GM12878 (cell line): ENCODE data around the gene ARSJ. TPM values are rescaled to one million over a fixed set of nuclear protein-coding genes. Genes with fewer than 3 reads are reported as not detected.

Experiments
- ATAC-seq: fragments of 200-7000 bp; cut with Tn5 transposase; 3 replicates; pipeline ENCODE4 v1.9.1; 2020; ENCODE audit warnings: mild to moderate bottlenecking, moderate library complexity
- BruUV-seq: library from RNA; stranded (reverse); fragments of 400-500 nt; replicated peaks from 2 replicates; lab custom pipeline; 2021; lab: Mats Ljungman, UMichigan
- CTCF ChIA-PET: fragments of 300-600 bp; sonication (Branson Sonifier 250); formaldehyde crosslinking; extraction: SDS; loops from one replicate; lab custom pipeline; 2021; ENCODE audit warnings: inconsistent platforms; lab: Yijun Ruan, JAX
- POLR2A ChIA-PET: fragments of 350-600 bp; formaldehyde crosslinking; extraction: SDS; loops from one replicate; lab custom pipeline; 2021; ENCODE audit warnings: inconsistent platforms; lab: Charles Lee
- RAD21 ChIA-PET: fragments of 300-600 bp; sonication (Branson Sonifier 250); formaldehyde crosslinking; loops from one replicate; lab custom pipeline; 2023; ENCODE audit warnings: antibody characterized with exemption; ENCODE audit not compliant: unreplicated experiment; lab: Charles Lee
- SMC1A ChIA-PET: fragments of 300-600 bp; sonication (Branson Sonifier 250); formaldehyde crosslinking; loops from one replicate; lab custom pipeline; 2023; ENCODE audit not compliant: unreplicated experiment, uncharacterized antibody; lab: Charles Lee
- DNase-seq: peaks from one replicate; pipeline ENCODE4 v3.0.0-alpha.2; 2011; ENCODE audit warnings: low read depth, low spot score
- FAIRE-seq: peaks from 3 replicates; lab custom pipeline; 2011; peaks lifted over from hg19 to GRCh38; lab: Jason Lieb, UNC
- H2AFZ ChIP-seq: 2 replicates; pipeline ENCODE4 v1.6.0; 2011; ENCODE audit warnings: low read depth, low read length, control low read depth; ENCODE audit not compliant: control insufficient read depth
- H3K27ac ChIP-seq: 2 replicates; pipeline ENCODE4 v1.5.1; 2011; ENCODE audit warnings: control low read depth; ENCODE audit not compliant: control insufficient read depth, insufficient read depth
- H3K27me3 ChIP-seq, 2 experiments: replicated peaks in 1 of 2; 2 replicates each; pipeline versions ENCODE4 v1.6.0 to v1.6.1; 2011; ENCODE audit warnings: low read length in 1 of 2; ENCODE audit not compliant: control insufficient read depth in 2 of 2, insufficient read depth in 2 of 2
- H3K36me3 ChIP-seq, 2 experiments: 2 replicates each; pipeline ENCODE4 v1.5.1; 2011; ENCODE audit warnings: low read length in 1 of 2; ENCODE audit not compliant: control insufficient read depth in 2 of 2, insufficient read depth in 2 of 2
- H3K4me1 ChIP-seq: 2 replicates; pipeline ENCODE4 v1.6.1; 2011; ENCODE audit warnings: mild to moderate bottlenecking, low read length, moderate library complexity, mixed read lengths; ENCODE audit not compliant: control insufficient read depth, insufficient read depth
- H3K4me2 ChIP-seq: 2 replicates; pipeline ENCODE4 v1.6.0; 2011; ENCODE audit warnings: control low read depth; ENCODE audit not compliant: control insufficient read depth, insufficient read depth
- H3K4me3 ChIP-seq: fragments of 200-600 bp; sonication (generic); 2 replicates; pipeline ENCODE4 v1.5.1; 2016
- H3K79me2 ChIP-seq: 2 replicates; pipeline ENCODE4 v1.6.0; 2011; ENCODE audit warnings: low read length; ENCODE audit not compliant: control insufficient read depth, insufficient read depth
- H3K9ac ChIP-seq: 2 replicates; pipeline ENCODE4 v1.8.0; 2011; ENCODE audit warnings: low read length, control low read depth, mixed read lengths; ENCODE audit not compliant: control insufficient read depth, insufficient read depth
- H3K9me3 ChIP-seq: replicated peaks from 3 replicates; pipeline ENCODE4 v1.5.1; 2011; ENCODE audit warnings: mild to moderate bottlenecking, low read length; ENCODE audit not compliant: control insufficient read depth, insufficient read depth
- H4K20me1 ChIP-seq: 2 replicates; pipeline ENCODE4 v1.6.0; 2011; ENCODE audit not compliant: control insufficient read depth, insufficient read depth
- BCL3 ChIP-seq: IDR thresholded peaks from 2 replicates; pipeline ENCODE4 v1.6.1; 2011; ENCODE audit warnings: borderline replicate concordance, low read depth, mild to moderate bottlenecking, moderate library complexity, low read length; ENCODE audit not compliant: insufficient read depth, poor library complexity, severe bottlenecking
- CHD4 ChIP-seq: fragments of 200-600 bp; sonication (generic); IDR thresholded peaks from 2 replicates; pipeline ENCODE4 v1.6.1; 2016; ENCODE audit warnings: mild to moderate bottlenecking
- FOXK2 ChIP-seq: fragments of 450-650 bp; IDR thresholded peaks from 2 replicates; pipeline ENCODE4 v1.6.1; 2017; ENCODE audit warnings: mild to moderate bottlenecking, moderate library complexity
- MYC ChIP-seq: IDR thresholded peaks from 2 replicates; pipeline ENCODE4 v1.6.1; 2011; ENCODE audit warnings: mild to moderate bottlenecking, low read length, moderate library complexity, inconsistent platforms; ENCODE audit not compliant: insufficient read depth, insufficient replicate concordance, insufficient read length, severe bottlenecking
- POLR2A ChIP-seq: IDR thresholded peaks from 2 replicates; pipeline ENCODE4 v1.6.1; 2011; ENCODE audit warnings: low read depth, mild to moderate bottlenecking, low read length
- RBBP5 ChIP-seq: fragments of 200-600 bp; sonication (generic); conservative IDR thresholded peaks from 2 replicates; pipeline ENCODE4 v1.6.1; 2016
- RFX5 ChIP-seq: IDR thresholded peaks from 2 replicates; pipeline ENCODE4 v1.6.1; 2011; ENCODE audit warnings: low read depth, low read length, improper control_type of control experiment
- SKIL ChIP-seq: fragments of 450-650 bp; IDR thresholded peaks from 2 replicates; pipeline ENCODE4 v1.6.1; 2017; ENCODE audit warnings: mild to moderate bottlenecking, low read depth, inconsistent platforms; ENCODE audit not compliant: poor library complexity, severe bottlenecking
- ZBTB40 ChIP-seq: fragments of 450-650 bp; IDR thresholded peaks from 2 replicates; pipeline ENCODE4 v1.6.1; 2016; ENCODE audit warnings: mild to moderate bottlenecking, moderate library complexity, borderline replicate concordance
- ZNF24 ChIP-seq: fragments of 450-650 bp; IDR thresholded peaks from 2 replicates; pipeline ENCODE4 v1.6.1; 2017; ENCODE audit warnings: antibody characterized with exemption, mild to moderate bottlenecking
- ZNF274 ChIP-seq: IDR thresholded peaks from one replicate; pipeline ENCODE4 v1.8.0; 2011; ENCODE audit not compliant: insufficient read length, insufficient read depth
- WGBS: methylation state at CpG from one replicate; pipeline ENCODE4 v1.1.6; 2016; ENCODE audit warnings: low lambda C conversion rate; ENCODE audit not compliant: insufficient replicate concordance, insufficient coverage; ENCODE audit errors: missing lambda C conversion rate; 5-methylcytosine and 5-hydroxymethylcytosine counted together
- in situ Hi-C: fragments of 300-500 bp; cut with MboI; formaldehyde crosslinking; loops from 9 replicates; pipeline ENCODE4 v1.14.3; 2018; ENCODE audit warnings: mixed read lengths
- intact Hi-C: fragments of 100-400 bp; cut with micrococcal nuclease; formaldehyde crosslinking; loops from one replicate; pipeline ENCODE4 v1.14.2; 2022; ENCODE audit not compliant: unreplicated experiment
- polyA plus RNA-seq, 11 experiments: library from polyadenylated mRNA; depleted of rRNA in 4 of 11; unstranded in 6 of 11; stranded (reverse) in 5 of 11; fragments of >200 nt; fragmentation: Nextera tagmentation in 4 of 11; fragmentation: Illumina TruSeq in 1 of 11; extraction: Ambion mirVana in 4 of 11; extraction: Trizol in 1 of 11; gene quantifications; 1 replicate in 1 of 11; 2 replicates in 10 of 11; pipeline versions ENCODE4 v1.2.1 to v1.2.3, GENCODE V29; 2011 to 2016; ENCODE audit warnings: inconsistent platforms in 2 of 11, missing spikeins in 2 of 11, low read depth in 1 of 11
- total RNA-seq, 4 experiments: library from RNA; depleted of rRNA in 3 of 4; stranded (reverse); fragments of >200 nt in 3 of 4; fragmentation: Illumina TruSeq in 1 of 4; extraction: Trizol in 1 of 4; gene quantifications; 2 replicates each; pipeline versions ENCODE4 v1.2.1 to v1.2.3, GENCODE V29; 2013 to 2021
- TF ChIP-seq, protein P1 (sequence below): fragments of 450-650 bp; formaldehyde crosslinking; IDR thresholded peaks from 2 replicates; pipeline ENCODE4 v1.5.0; 2022; ENCODE audit warnings: mild to moderate bottlenecking, missing genetic modification characterization

The ARSJ gene
- total and polyA plus RNA-seq, 10 of the 15 experiments (the other 5 are each of a cell fraction or from before 2014, with no cell fraction given): under 0.01 to 0.19 (median 0.04) TPM; not detected in 5

DNA sequence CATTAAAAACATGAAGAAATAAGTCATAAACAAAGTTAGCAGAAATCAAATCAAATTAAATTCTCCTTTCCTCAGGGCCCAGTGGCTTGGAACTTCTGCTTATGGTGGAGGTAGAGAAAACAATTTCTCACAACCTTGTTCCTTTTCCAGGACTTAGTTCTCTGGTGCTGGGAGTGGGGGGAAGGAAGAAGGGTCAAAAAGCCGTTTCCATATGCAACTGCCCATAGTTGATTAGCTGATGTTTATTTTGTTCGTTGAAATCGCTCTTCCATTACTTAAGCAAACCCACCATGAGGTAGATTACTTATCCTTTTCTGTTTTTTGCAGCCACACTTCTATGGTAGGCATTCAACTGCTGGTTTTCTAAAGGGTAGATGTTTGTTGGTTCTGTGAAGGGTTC is 94.2 kb downstream of the ARSJ start:
- ATAC-seq: no peak
- SMC1A ChIA-PET: interaction anchor here (1.0 kb wide), 2 partner anchors 10 to 12 kb away, joined by 3 to 4 read pairs; no protein-coding TSS in a partner anchor
- no peak for DNase-seq
- Histone ChIP-seq H3K4me3 (no peak overlapping the region), H3K9ac (no peak overlapping the region), H3K36me3 (no peaks in the 10 kb centered on the region), H4K20me1 (no peaks in the 10 kb centered on the region), H3K27ac (no peak overlapping the region), H3K4me1 (no peaks in the 10 kb centered on the region), H3K27me3 (no peaks in the 10 kb centered on the region), H2AFZ (no peak overlapping the region), H3K79me2 (no peaks in the 10 kb centered on the region), H3K9me3 (peaks cover 3% of the 10 kb centered on the region; the same call in 2 of the 3 replicates), H3K4me2 (no peak overlapping the region)
- CTCF ChIA-PET: interaction anchor here (0.7 to 1.3 kb wide), 2 partner anchors 65 to 203 kb away, joined by 4 read pairs; no protein-coding TSS in a partner anchor
- FAIRE-seq: no peak
- RAD21 ChIA-PET: no interaction called here
- intact Hi-C loops (no loop called here), in situ Hi-C loops (no loop called here)
- POLR2A ChIA-PET: interaction anchor here (0.6 to 1.2 kb wide), 3 partner anchors 48 to 273 kb away, joined by 3 to 7 read pairs (median 4); no protein-coding TSS in a partner anchor
- BruUV-seq: no TSS peak
- 65% methylated on average over 3 of the region's 3 CpGs for WGBS
- TF ChIP-seq CHD4 (no peak), RFX5 (no peak), ZNF24 (no peak), POLR2A (no peak), FOXK2 (no peak), BCL3 (no peak), RBBP5 (no peak), SKIL (no peak), MYC (no peak), ZBTB40 (no peak), ZNF274 (no peak)
- TF ChIP-seq, protein P1, sequence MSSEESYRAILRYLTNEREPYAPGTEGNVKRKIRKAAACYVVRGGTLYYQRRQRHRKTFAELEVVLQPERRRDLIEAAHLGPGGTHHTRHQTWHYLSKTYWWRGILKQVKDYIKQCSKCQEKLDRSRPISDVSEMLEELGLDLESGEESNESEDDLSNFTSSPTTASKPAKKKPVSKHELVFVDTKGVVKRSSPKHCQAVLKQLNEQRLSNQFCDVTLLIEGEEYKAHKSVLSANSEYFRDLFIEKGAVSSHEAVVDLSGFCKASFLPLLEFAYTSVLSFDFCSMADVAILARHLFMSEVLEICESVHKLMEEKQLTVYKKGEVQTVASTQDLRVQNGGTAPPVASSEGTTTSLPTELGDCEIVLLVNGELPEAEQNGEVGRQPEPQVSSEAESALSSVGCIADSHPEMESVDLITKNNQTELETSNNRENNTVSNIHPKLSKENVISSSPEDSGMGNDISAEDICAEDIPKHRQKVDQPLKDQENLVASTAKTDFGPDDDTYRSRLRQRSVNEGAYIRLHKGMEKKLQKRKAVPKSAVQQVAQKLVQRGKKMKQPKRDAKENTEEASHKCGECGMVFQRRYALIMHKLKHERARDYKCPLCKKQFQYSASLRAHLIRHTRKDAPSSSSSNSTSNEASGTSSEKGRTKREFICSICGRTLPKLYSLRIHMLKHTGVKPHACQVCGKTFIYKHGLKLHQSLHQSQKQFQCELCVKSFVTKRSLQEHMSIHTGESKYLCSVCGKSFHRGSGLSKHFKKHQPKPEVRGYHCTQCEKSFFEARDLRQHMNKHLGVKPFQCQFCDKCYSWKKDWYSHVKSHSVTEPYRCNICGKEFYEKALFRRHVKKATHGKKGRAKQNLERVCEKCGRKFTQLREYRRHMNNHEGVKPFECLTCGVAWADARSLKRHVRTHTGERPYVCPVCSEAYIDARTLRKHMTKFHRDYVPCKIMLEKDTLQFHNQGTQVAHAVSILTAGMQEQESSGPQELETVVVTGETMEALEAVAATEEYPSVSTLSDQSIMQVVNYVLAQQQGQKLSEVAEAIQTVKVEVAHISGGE (CRISPR knock-in tag): no peak
